ENCODE measurements around the gene C5.

- TF ChIP-seq CTCF (IDR thresholded peaks at IDR 0.05) = no peak
- no peak for TF ChIP-seq POLR2AphosphoS5 (IDR thresholded peaks at IDR 0.05)
Measured at GRCh38 chr9:121048175-121048574, 1.9 kb downstream of the C5 start.

Measured in transverse colon (tissue), 4 donors.